Measurements from ENCODE around the gene CYSLTR1. TPM values are rescaled to one million over a fixed set of nuclear protein-coding genes. Genes with fewer than 3 reads are reported as not detected.

The CYSLTR1 gene
- total RNA-seq, result 0.26 and 2.2 TPM in 2 replicates

DNA sequence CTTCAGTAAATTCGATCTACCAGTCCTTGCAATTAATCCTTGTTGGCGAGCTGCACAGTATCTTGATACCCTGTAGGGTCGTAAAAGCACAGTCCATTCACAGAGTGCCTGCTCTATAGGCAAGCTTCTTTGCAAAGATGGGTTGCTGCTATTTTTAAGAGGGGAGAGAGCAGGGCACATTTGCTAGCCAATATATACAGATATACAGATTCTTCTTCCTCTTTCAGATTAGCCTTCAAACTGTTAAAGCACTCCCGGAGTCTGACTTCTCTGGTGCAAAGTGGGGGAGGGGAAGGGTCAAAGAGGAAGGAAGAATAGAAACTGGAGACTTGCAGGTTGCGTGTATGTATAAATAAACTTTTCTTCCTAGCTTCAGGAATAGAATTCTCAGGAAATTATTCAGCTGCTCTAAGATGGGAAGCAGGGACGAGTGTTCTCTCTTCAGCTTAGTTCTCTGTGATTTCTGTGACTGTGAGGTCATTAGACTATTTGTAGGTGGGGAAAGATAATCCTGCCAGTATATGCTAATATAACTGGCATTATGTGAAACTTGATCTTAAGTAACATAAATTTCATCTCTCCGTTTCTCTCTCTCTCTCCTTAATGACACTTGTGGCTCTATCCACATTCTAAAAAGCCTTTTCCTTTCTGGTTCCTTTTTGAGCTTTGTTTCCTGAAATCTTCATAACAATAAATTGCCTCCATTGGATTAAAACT lies at the start of gene CYSLTR1:
TSS of gene CYSLTR1 (minus strand) at position 242 of the 717 bp plus-strand sequence. CDS start 53,865 bp downstream, outside the sequence.

Other genes with a start within 250 kb of the CYSLTR1 start
- gene PGK1, start 223.4 kb downstream of the CYSLTR1 start, total RNA-seq, result 120 and 203 TPM in 2 replicates
- gene TAF9B, start 188.0 kb downstream of the CYSLTR1 start, total RNA-seq, result 20.2 and 23.0 TPM in 2 replicates